ENCODE data around the gene POLH. TPM values are rescaled to one million over a fixed set of nuclear protein-coding genes. Genes with fewer than 3 reads are reported as not detected.
A peak's percentile ranks its signal among the peaks of the same experiment; 100 is the strongest.
"Not testable (repeated sequence)": the region's sequence is repeated elsewhere in the genome, so short reads cannot be mapped to it uniquely, and the experiment has no call there.

Gene POLH
- polyA plus RNA-seq, 2 donors, result 3.5 to 5.0 TPM

DNA sequence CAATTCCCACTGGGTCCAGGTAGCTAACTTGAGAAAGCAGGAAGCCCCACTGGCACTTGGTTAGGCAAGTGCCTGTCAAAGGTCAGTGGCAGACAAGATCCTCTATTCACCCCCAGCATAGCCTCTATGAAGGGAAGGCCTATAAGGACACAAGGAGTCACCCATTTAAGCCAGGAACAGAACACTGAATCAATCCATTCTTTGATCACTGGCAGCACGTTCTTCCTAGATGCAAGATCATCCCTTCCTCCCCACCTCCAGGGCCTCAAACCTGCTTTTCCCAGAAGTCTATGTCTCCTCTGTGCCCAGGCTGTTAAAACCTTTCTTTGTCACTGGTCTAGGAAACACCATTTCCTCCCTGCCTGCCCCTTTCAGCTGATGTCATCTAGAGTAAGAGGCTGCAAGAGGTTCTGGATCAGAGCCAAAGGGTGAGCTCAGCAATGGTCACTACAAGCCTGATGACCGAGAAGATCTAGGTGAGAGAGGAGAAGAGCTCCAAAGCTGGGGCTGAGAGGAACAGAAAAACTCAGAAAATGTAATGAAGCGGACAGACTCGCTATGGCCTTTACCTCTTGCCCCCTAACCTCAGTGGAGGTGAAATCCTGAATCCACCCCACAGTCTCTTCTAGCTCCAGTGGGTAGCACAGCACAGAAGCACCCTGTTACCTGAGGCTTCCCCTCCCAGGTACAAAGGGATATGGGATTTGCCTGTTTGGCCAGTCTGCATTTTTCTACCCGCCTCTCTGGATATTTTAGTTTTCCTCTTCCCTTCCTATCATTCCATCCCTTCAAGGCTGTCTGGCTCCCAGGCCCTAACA, 51.2 kb downstream of the POLH start:
- peaks cover 10 to 33% of the 10 kb centered on the region in 2 donors for H3K36me3 ChIP-seq (ENCODE audit: control insufficient read depth in 2 of 2, insufficient read depth in 2 of 2, low read length in 1 of 2)
- no peaks in the 10 kb centered on the region for H3K9me3 ChIP-seq (ENCODE audit: control insufficient read depth in 2 of 2, insufficient read depth in 1 of 2, low read depth in 1 of 2, low read length in 1 of 2)
- H3K27me3 ChIP-seq (ENCODE audit: control insufficient read depth in 1 of 2, insufficient read depth in 2 of 2, low read length in 2 of 2), result no peaks in the 10 kb centered on the region
- WGBS, 2 donors, result 62% methylated on average over 5 of the region's 5 CpGs
- peaks cover 0 to 3% of the 10 kb centered on the region in 2 donors for H3K4me1 ChIP-seq (ENCODE audit: control insufficient read depth in 2 of 2, insufficient read depth in 2 of 2, low read length in 1 of 2)
- peak overlapping the region in 1 of 2 donors; percentile 84 for H3K4me3 ChIP-seq (ENCODE audit: low read depth in 1 of 2, low read length in 2 of 2)
- peak overlapping the region; percentile 60 to 94 for H3K27ac ChIP-seq (ENCODE audit: low read depth in 2 of 2, low read length in 1 of 2)

DNA sequence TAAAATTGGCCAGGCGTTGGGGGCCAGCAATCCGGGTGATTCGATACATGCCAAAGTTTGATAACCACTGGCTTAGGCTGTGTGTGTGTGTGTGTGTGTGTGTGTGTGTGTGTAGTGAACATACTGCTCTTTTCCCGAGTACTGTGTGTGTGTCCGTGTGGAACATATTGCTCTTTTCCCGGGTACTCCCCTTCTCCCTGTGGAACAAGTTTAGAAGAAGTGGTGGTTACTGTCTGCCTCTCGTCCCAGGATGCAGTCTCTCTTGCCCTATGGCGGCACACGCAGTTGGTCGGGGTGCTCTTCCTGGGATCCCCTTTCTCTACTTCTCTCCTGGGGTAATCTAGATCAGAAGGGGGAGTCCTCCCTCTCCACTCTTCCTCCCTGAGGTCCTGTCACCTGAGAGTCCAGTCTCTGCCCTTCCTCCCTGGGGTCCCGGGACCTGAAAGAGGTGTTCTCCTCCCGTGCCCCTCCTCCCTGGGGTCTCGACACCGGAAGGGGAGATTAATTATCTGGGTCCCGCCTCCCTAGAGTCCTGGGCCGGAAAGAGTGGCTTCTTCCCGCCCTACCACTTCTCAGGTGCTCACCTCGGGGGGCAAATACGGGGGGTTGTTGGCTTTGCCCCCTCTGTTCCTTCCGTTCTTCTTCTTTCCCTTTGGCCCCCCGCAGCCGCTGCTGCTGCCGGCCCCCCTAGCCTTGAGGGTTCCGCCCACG, 52.6 kb downstream of the POLH start:
- Histone ChIP-seq H3K4me1 (ENCODE audit: control insufficient read depth in 2 of 2, insufficient read depth in 2 of 2, low read length in 1 of 2) (peaks cover 0 to 3% of the 10 kb centered on the region in 2 donors), H3K27me3 (ENCODE audit: control insufficient read depth in 1 of 2, insufficient read depth in 2 of 2, low read length in 2 of 2) (no peaks in the 10 kb centered on the region), H3K36me3 (ENCODE audit: control insufficient read depth in 2 of 2, insufficient read depth in 2 of 2, low read length in 1 of 2) (peaks cover 10 to 26% of the 10 kb centered on the region in 2 donors), H3K9me3 (ENCODE audit: control insufficient read depth in 2 of 2, insufficient read depth in 1 of 2, low read depth in 1 of 2, low read length in 1 of 2) (no peaks in the 10 kb centered on the region), H3K27ac (ENCODE audit: low read depth in 2 of 2, low read length in 1 of 2) (peak overlapping the region; percentile 89 to 94), H3K4me3 (ENCODE audit: low read depth in 1 of 2, low read length in 2 of 2) (peak overlapping the region; percentile 75 to 84)
- 1 to 2% methylated on average over 25 of the region's 25 CpGs for WGBS, 2 donors

DNA sequence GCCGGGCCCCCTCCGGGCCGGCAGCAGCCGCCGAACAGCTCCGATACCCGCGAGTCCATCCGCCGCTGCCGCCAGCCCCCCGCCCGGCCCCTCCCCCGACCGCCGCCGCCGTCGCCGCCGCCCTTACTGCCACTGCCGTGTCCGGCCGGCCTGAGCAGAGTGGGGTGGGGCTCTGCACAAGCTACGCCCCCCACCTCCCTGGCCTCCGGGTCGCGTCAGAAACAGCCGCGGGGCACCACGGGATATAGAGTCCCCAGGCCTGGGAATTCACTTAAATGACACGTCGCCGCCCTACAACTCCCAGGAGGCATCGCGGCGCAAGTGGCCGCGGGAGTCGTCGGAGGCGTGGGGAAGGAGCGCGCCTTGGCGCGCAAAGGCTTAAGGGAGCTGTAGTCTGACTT, 53.1 kb downstream of the POLH start, which contains the start of gene GTPBP2:
Gene GTPBP2 (minus strand): TSS at position 161 of the 401 bp plus-strand sequence. CDS start 102 bp downstream, at position 59.
- Histone ChIP-seq H3K4me3 (ENCODE audit: low read depth in 1 of 2, low read length in 2 of 2) (peak within 1 kb of the TSS; percentile 75 to 84), H3K36me3 (ENCODE audit: control insufficient read depth in 2 of 2, insufficient read depth in 2 of 2, low read length in 1 of 2) (peaks cover 10 to 20% of the 10 kb centered on the region in 2 donors), H3K9me3 (ENCODE audit: control insufficient read depth in 2 of 2, insufficient read depth in 1 of 2, low read depth in 1 of 2, low read length in 1 of 2) (no peaks in the 10 kb centered on the region), H3K27ac (ENCODE audit: low read depth in 2 of 2, low read length in 1 of 2) (peak within 1 kb of the TSS; percentile 92 to 99), H3K27me3 (ENCODE audit: control insufficient read depth in 1 of 2, insufficient read depth in 2 of 2, low read length in 2 of 2) (no peaks in the 10 kb centered on the region), H3K4me1 (ENCODE audit: control insufficient read depth in 2 of 2, insufficient read depth in 2 of 2, low read length in 1 of 2) (peaks cover 0 to 3% of the 10 kb centered on the region in 2 donors)
- WGBS, 2 donors, result 0 to 1% methylated on average over 37 to 46 of the region's 46 CpGs

DNA sequence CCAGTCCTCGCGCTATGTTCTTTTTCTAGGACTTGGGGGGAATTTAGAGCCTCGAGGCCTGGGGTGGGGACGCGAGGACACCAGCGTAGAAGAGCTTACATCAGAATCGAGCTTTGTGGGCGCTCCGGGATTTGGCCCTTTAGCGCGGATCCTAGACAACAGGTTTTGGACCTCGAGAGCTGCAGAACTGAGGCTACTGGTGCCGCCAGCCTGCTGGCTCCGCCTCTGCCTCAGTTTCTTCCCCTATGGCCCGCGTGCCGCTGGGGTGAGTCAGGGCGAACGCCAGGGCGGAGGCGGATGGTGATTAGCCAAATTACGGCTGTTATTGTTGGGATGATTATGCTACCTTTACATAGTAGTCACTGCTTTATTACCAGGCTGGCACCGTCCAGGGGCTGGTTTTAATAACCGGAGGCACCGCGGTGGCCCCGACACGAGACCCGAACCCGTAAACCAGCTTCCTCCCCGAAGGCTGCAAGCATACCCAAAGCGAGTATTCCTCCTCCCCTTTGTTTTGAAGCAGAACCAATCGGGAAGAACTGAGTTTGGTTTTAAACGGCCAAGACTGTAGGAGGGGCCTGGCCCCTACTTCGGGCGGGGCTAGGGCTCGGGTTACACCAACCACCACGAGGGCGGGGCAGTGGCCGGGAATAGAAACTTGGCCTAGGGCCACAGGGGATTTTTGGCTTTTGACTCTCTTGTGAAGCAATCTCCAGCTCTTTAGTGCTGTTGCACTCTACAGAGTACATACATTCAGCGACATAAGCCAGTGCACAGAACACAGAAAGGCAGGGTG, 53.7 kb downstream of the POLH start:
- Histone ChIP-seq H3K27me3 (ENCODE audit: control insufficient read depth in 1 of 2, insufficient read depth in 2 of 2, low read length in 2 of 2) (no peaks in the 10 kb centered on the region), H3K36me3 (ENCODE audit: control insufficient read depth in 2 of 2, insufficient read depth in 2 of 2, low read length in 1 of 2) (peaks cover 9 to 14% of the 10 kb centered on the region in 2 donors), H3K27ac (ENCODE audit: low read depth in 2 of 2, low read length in 1 of 2) (peak overlapping the region; percentile 92 to 99), H3K4me1 (ENCODE audit: control insufficient read depth in 2 of 2, insufficient read depth in 2 of 2, low read length in 1 of 2) (peaks cover 0 to 3% of the 10 kb centered on the region in 2 donors), H3K4me3 (ENCODE audit: low read depth in 1 of 2, low read length in 2 of 2) (peak overlapping the region; percentile 75 to 84), H3K9me3 (ENCODE audit: control insufficient read depth in 2 of 2, insufficient read depth in 1 of 2, low read depth in 1 of 2, low read length in 1 of 2) (no peaks in the 10 kb centered on the region)
- WGBS, 2 donors, result 0% methylated on average over 40 to 41 of the region's 41 CpGs

DNA sequence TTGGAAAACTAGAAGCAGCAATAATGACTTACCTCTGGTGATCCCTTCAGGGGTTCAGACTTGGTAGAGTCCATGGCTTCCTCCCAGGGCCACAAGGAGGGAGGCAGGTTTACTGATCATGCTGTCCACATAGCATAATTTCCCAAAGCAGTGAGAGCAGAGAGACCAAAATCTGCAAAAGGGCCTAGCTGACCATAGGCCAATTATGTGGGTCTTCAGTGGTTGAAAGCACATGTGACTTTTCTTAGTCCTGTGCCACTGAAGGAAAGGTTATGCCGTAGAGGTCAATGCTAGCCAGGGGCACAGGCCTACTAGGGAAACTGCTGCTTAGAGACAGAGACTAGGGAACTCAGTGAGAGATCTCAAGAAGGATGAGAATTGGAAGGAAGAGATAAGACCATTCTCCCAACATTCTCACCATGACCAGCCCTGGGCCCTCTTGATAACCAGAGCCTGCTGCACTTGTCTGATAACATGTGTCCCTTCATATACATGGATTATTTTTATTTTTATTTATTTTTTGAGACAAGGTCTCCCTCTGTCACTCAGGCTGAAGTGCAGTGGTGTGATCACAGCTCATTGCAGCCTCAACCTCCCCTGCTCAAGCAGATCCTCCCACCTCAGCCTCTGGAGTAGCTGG, 55.1 kb downstream of the POLH start:
- Histone ChIP-seq H3K36me3 (ENCODE audit: control insufficient read depth in 2 of 2, insufficient read depth in 2 of 2, low read length in 1 of 2) (peaks cover 0 to 2% of the 10 kb centered on the region in 2 donors), H3K27ac (ENCODE audit: low read depth in 2 of 2, low read length in 1 of 2) (no peak overlapping the region), H3K27me3 (ENCODE audit: control insufficient read depth in 1 of 2, insufficient read depth in 2 of 2, low read length in 2 of 2) (no peaks in the 10 kb centered on the region), H3K9me3 (ENCODE audit: control insufficient read depth in 2 of 2, insufficient read depth in 1 of 2, low read depth in 1 of 2, low read length in 1 of 2) (no peaks in the 10 kb centered on the region), H3K4me3 (ENCODE audit: low read depth in 1 of 2, low read length in 2 of 2) (no peak overlapping the region), H3K4me1 (ENCODE audit: control insufficient read depth in 2 of 2, insufficient read depth in 2 of 2, low read length in 1 of 2) (peaks cover 0 to 3% of the 10 kb centered on the region in 2 donors)
- 91 to 100% methylated on average over 1 of the region's 1 CpG for WGBS, 2 donors

DNA sequence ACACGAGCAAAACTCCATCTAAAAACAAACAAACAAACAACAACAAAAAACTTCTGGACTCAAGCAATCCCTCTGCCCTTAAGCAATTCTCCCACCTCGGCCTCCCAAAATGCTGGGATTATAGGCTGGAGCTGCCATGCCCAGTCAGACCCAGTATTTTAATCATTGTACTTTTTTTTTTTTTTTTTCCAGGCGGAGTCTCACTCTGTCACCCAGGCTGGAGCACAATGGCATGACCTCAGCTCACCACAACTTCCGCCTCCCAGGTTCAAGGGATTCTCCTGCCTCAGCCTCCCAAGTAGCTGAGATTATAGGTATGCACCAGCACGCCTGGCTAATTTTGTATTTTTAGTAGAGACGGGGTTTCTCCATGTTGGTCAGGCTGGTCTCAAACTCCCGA, 57.0 kb downstream of the POLH start:
- not testable (repeated sequence) for H3K9me3 ChIP-seq (ENCODE audit: control insufficient read depth in 2 of 2, insufficient read depth in 1 of 2, low read depth in 1 of 2, low read length in 1 of 2); H3K36me3 ChIP-seq (ENCODE audit: control insufficient read depth in 2 of 2, insufficient read depth in 2 of 2, low read length in 1 of 2); H3K27me3 ChIP-seq (ENCODE audit: control insufficient read depth in 1 of 2, insufficient read depth in 2 of 2, low read length in 2 of 2); H3K4me3 ChIP-seq (ENCODE audit: low read depth in 1 of 2, low read length in 2 of 2); H3K4me1 ChIP-seq (ENCODE audit: control insufficient read depth in 2 of 2, insufficient read depth in 2 of 2, low read length in 1 of 2); H3K27ac ChIP-seq (ENCODE audit: low read depth in 2 of 2, low read length in 1 of 2)
- WGBS, 2 donors, result 84 to 92% methylated on average over 7 of the region's 7 CpGs

DNA sequence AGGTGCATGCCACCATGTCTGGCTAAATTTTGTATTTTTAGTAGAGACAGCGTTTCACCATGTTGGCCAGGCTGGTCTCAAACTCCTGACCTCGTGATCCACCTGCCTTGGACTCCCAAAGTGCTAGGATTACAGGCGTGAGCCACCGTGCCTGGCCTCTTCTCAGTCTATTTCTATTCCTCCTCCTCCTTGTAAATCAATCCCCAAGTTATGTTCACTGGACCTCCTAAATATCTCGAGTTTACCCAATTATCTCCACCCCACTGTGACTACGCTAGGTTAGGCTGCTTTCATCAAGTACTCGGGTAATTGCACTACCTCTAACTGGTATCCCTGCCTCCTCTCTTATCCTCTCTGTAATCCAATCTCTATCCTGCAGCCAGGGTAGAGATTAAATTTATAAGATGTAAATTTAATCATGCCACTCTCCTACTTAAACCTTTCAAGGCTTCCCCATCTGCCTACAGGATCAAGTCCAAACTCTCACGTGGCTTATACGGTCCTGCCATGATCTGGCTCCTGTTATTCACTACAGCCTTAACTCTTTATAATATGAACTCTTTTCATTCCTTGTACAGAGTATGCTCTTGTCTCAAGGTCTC, 58.8 kb downstream of the POLH start:
- Histone ChIP-seq H3K27ac (ENCODE audit: low read depth in 2 of 2, low read length in 1 of 2) (peak overlapping the region in 1 of 2 donors; percentile 83), H3K4me1 (ENCODE audit: control insufficient read depth in 2 of 2, insufficient read depth in 2 of 2, low read length in 1 of 2) (peaks cover 0 to 2% of the 10 kb centered on the region in 2 donors), H3K27me3 (ENCODE audit: control insufficient read depth in 1 of 2, insufficient read depth in 2 of 2, low read length in 2 of 2) (no peaks in the 10 kb centered on the region), H3K4me3 (ENCODE audit: low read depth in 1 of 2, low read length in 2 of 2) (no peak overlapping the region), H3K36me3 (ENCODE audit: control insufficient read depth in 2 of 2, insufficient read depth in 2 of 2, low read length in 1 of 2) (no peaks in the 10 kb centered on the region), H3K9me3 (ENCODE audit: control insufficient read depth in 2 of 2, insufficient read depth in 1 of 2, low read depth in 1 of 2, low read length in 1 of 2) (no peaks in the 10 kb centered on the region)
- 71 to 76% methylated on average over 9 of the region's 9 CpGs for WGBS, 2 donors

DNA sequence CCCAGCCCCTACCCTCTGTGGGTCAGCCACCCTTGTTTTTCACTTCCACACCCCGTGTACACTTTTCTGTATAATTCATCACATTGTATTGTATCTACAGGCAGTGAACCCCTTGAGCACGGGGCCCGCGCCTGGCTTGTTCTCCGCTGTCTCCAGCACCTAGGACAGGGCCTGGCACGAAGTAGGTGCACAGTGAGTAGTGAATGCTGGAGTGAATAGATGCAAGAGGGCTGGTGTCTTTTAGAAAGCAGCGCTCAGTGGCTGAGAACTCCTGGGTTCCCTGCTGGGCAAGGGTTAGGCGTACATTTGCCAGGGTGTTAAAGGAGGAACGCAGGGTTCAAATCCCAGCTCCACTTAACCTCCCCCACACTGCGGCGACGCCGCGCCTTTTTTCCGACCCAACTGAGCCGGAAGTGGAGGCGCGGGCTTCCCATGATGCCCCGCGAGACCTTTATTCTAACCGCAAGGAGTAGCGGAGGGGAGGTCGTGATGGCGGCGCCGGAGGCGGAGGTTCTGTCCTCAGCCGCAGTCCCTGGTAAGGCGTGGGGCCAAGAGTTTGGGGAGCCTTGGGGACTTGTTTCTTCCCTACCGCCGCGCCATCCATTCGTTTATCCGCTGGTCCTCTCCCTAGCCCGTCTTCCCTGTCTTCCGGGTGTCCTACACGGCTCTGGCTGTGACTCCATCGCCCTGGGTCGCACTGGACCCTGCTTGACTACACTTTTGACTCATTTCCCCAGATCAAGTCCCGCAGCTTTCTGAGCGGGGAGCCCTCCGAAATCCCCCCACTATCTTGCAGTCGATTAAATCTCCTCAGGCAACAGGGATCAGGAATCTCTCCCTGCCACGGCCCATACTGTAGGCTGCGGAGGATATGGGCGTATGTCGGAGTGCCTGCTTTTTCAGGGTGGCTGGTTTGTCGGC, 59.7 kb downstream of the POLH start, which contains the start of gene MAD2L1BP:
Gene MAD2L1BP (plus strand): TSS at position 454 of the 921 bp plus-strand sequence. CDS start 36 bp downstream, at position 490.
- Histone ChIP-seq H3K27me3 (ENCODE audit: control insufficient read depth in 1 of 2, insufficient read depth in 2 of 2, low read length in 2 of 2) (no peaks in the 10 kb centered on the region), H3K27ac (ENCODE audit: low read depth in 2 of 2, low read length in 1 of 2) (peak within 1 kb of the TSS; percentile 81 to 83), H3K36me3 (ENCODE audit: control insufficient read depth in 2 of 2, insufficient read depth in 2 of 2, low read length in 1 of 2) (peaks cover 0 to 6% of the 10 kb centered on the region in 2 donors), H3K4me3 (ENCODE audit: low read depth in 1 of 2, low read length in 2 of 2) (peak within 1 kb of the TSS; percentile 78 to 80), H3K4me1 (ENCODE audit: control insufficient read depth in 2 of 2, insufficient read depth in 2 of 2, low read length in 1 of 2) (peaks cover 2 to 4% of the 10 kb centered on the region in 2 donors), H3K9me3 (ENCODE audit: control insufficient read depth in 2 of 2, insufficient read depth in 1 of 2, low read depth in 1 of 2, low read length in 1 of 2) (no peaks in the 10 kb centered on the region)
- WGBS, 2 donors, result 3 to 4% methylated on average over 48 of the region's 48 CpGs

All from esophagus (tissue), 2 donors.